ENCODE data around the gene XIST. TPM values are rescaled to one million over a fixed set of nuclear protein-coding genes. Genes with fewer than 3 reads are reported as not detected.

Gene XIST
- total RNA-seq, 8 experiments from 2014 or later = 0.04 to 527 (median 0.32) TPM

GRCh38 chrX:73834219-73834618 is 18.3 kb downstream of the XIST start:
- WGBS, 10 experiments = 0 to 80% (median 59%) methylated on average over 1 to 3 of the region's 3 CpGs; no CpG with 5 or more reads in 6 of the 10 experiments
- in situ Hi-C loops (cut with MboI; ENCODE audit: low pct_unique_long_range_greater_than_20kb in 2 of 9, low sequenced_read_pairs in 9 of 9, unreplicated experiment in 9 of 9) = no loop called here
- ATAC-seq (replicated peaks in 6 of 8) = no peak
- Histone ChIP-seq H3K4me1 (replicated peaks in 1 of 2) (no peaks in the 10 kb centered on the region), H3K27ac (no peak overlapping the region), H3K4me3 (no peak overlapping the region)

GRCh38 chrX:73832319-73832718 is 20.2 kb downstream of the XIST start:
- H3K27ac ChIP-seq = no peak overlapping the region
- H3K4me1 ChIP-seq (replicated peaks in 1 of 2) = no peaks in the 10 kb centered on the region
- in situ Hi-C loops (cut with MboI; ENCODE audit: low pct_unique_long_range_greater_than_20kb in 2 of 9, low sequenced_read_pairs in 9 of 9, unreplicated experiment in 9 of 9) = no loop called here
- 40 to 93% (median 67%) methylated on average over 1 to 3 of the region's 4 CpGs; no CpG with 5 or more reads in 6 of the 10 experiments for WGBS, 10 experiments
- no peak overlapping the region for H3K4me3 ChIP-seq
- no peak for ATAC-seq (replicated peaks in 6 of 8)

- in situ Hi-C loops (cut with MboI; ENCODE audit: low pct_unique_long_range_greater_than_20kb in 2 of 9, low sequenced_read_pairs in 9 of 9, unreplicated experiment in 9 of 9) = no loop called here
Measured at GRCh38 chrX:73831500-73831899, 21.0 kb downstream of the XIST start.

GRCh38 chrX:73830489-73831414 is 21.8 kb downstream of the XIST start:
- in situ Hi-C loops (cut with MboI; ENCODE audit: low pct_unique_long_range_greater_than_20kb in 2 of 9, low sequenced_read_pairs in 9 of 9, unreplicated experiment in 9 of 9) = no loop called here
- Histone ChIP-seq H3K4me1 (replicated peaks in 1 of 2) (no peaks in the 10 kb centered on the region), H3K4me3 (no peak overlapping the region), H3K27ac (no peak overlapping the region)
- 50 to 94% (median 63%) methylated on average over 1 to 8 of the region's 9 CpGs; no CpG with 5 or more reads in 6 of the 10 experiments for WGBS, 10 experiments
- ATAC-seq (replicated peaks in 6 of 8) = no peak

More at GRCh38 chrX:73831500-73831899, 21.0 kb downstream of the XIST start:
- ATAC-seq (replicated peaks in 6 of 8) = no peak
- no peaks in the 10 kb centered on the region for H3K4me1 ChIP-seq (replicated peaks in 1 of 2)
- H3K27ac ChIP-seq = no peak overlapping the region
- WGBS, 10 experiments = 0 to 60% (median 29%) methylated on average over 1 to 2 of the region's 2 CpGs; no CpG with 5 or more reads in 7 of the 10 experiments
- H3K4me3 ChIP-seq = no peak overlapping the region

- WGBS, 10 experiments = 0 to 83% (median 54%) methylated on average over 1 to 5 of the region's 5 CpGs; no CpG with 5 or more reads in 5 of the 10 experiments
- in situ Hi-C loops (cut with MboI; ENCODE audit: low pct_unique_long_range_greater_than_20kb in 2 of 9, low sequenced_read_pairs in 9 of 9, unreplicated experiment in 9 of 9) = no loop called here
- no peak overlapping the region for H3K27ac ChIP-seq
Measured at GRCh38 chrX:73829890-73830466, 22.5 kb downstream of the XIST start.

GRCh38 chrX:73828080-73828720 is 24.3 kb downstream of the XIST start:
- ATAC-seq (replicated peaks in 6 of 8) = no peak
- H3K4me3 ChIP-seq = no peak overlapping the region
- in situ Hi-C loops (cut with MboI; ENCODE audit: low pct_unique_long_range_greater_than_20kb in 2 of 9, low sequenced_read_pairs in 9 of 9, unreplicated experiment in 9 of 9) = no loop called here
- H3K27ac ChIP-seq = no peak overlapping the region
- no peaks in the 10 kb centered on the region for H3K4me1 ChIP-seq (replicated peaks in 1 of 2)
- WGBS, 10 experiments = 0 to 100% (median 80%) methylated on average over 1 to 2 of the region's 2 CpGs; no CpG with 5 or more reads in 3 of the 10 experiments

More at GRCh38 chrX:73829890-73830466, 22.5 kb downstream of the XIST start:
- ATAC-seq (replicated peaks in 6 of 8) = no peak
- H3K4me3 ChIP-seq = no peak overlapping the region
- no peaks in the 10 kb centered on the region for H3K4me1 ChIP-seq (replicated peaks in 1 of 2)

GRCh38 chrX:73827406-73827805 is 25.1 kb downstream of the XIST start:
- in situ Hi-C loops (cut with MboI; ENCODE audit: low pct_unique_long_range_greater_than_20kb in 2 of 9, low sequenced_read_pairs in 9 of 9, unreplicated experiment in 9 of 9) = no loop called here
- ATAC-seq (replicated peaks in 6 of 8) = no peak
- Histone ChIP-seq H3K27ac (no peak overlapping the region), H3K4me3 (no peak overlapping the region), H3K4me1 (replicated peaks in 1 of 2) (no peaks in the 10 kb centered on the region)
- 48 to 100% (median 73%) methylated on average over 1 to 4 of the region's 4 CpGs; no CpG with 5 or more reads in 1 of the 10 experiments for WGBS, 10 experiments

- no peak for ATAC-seq (replicated peaks in 6 of 8)
- no peaks in the 10 kb centered on the region for H3K4me1 ChIP-seq (replicated peaks in 1 of 2)
- in situ Hi-C loops (cut with MboI; ENCODE audit: low pct_unique_long_range_greater_than_20kb in 2 of 9, low sequenced_read_pairs in 9 of 9, unreplicated experiment in 9 of 9) = no loop called here
- no peak overlapping the region for H3K27ac ChIP-seq
- 20 to 100% (median 33%) methylated on average over 1 to 2 of the region's 5 CpGs; no CpG with 5 or more reads in 6 of the 10 experiments for WGBS, 10 experiments
- no peak overlapping the region for H3K4me3 ChIP-seq
Measured at GRCh38 chrX:73826996-73827395, 25.5 kb downstream of the XIST start.

- no peaks in the 10 kb centered on the region for H3K4me1 ChIP-seq (replicated peaks in 1 of 2)
- H3K27ac ChIP-seq = no peak overlapping the region
- WGBS, 10 experiments = 0 to 33% (median 4%) methylated on average over 1 of the region's 1 CpG; no CpG with 5 or more reads in 4 of the 10 experiments
- ATAC-seq (replicated peaks in 6 of 8) = no peak
- in situ Hi-C loops (cut with MboI; ENCODE audit: low pct_unique_long_range_greater_than_20kb in 2 of 9, low sequenced_read_pairs in 9 of 9, unreplicated experiment in 9 of 9) = no loop called here
- H3K4me3 ChIP-seq = no peak overlapping the region
Measured at GRCh38 chrX:73825569-73825968, 26.9 kb downstream of the XIST start.

GRCh38 chrX:73823473-73824004 is 29.0 kb downstream of the XIST start:
- no peak overlapping the region for H3K4me3 ChIP-seq
- no peak overlapping the region for H3K27ac ChIP-seq
- no peak for ATAC-seq (replicated peaks in 6 of 8)
- 62 to 100% (median 93%) methylated on average over 1 to 2 of the region's 2 CpGs; no CpG with 5 or more reads in 6 of the 10 experiments for WGBS, 10 experiments
- in situ Hi-C loops (cut with MboI; ENCODE audit: low pct_unique_long_range_greater_than_20kb in 2 of 9, low sequenced_read_pairs in 9 of 9, unreplicated experiment in 9 of 9) = no loop called here
- no peaks in the 10 kb centered on the region for H3K4me1 ChIP-seq (replicated peaks in 1 of 2)

GRCh38 chrX:73822775-73823174 is 29.7 kb downstream of the XIST start:
- in situ Hi-C loops (cut with MboI; ENCODE audit: low pct_unique_long_range_greater_than_20kb in 2 of 9, low sequenced_read_pairs in 9 of 9, unreplicated experiment in 9 of 9) = no loop called here
- Histone ChIP-seq H3K27ac (no peak overlapping the region), H3K4me3 (no peak overlapping the region), H3K4me1 (replicated peaks in 1 of 2) (no peaks in the 10 kb centered on the region)
- no peak for ATAC-seq (replicated peaks in 6 of 8)
- 52 to 100% (median 77%) methylated on average over 1 to 4 of the region's 4 CpGs; no CpG with 5 or more reads in 2 of the 10 experiments for WGBS, 10 experiments

- ATAC-seq (replicated peaks in 6 of 8) = no peak
- Histone ChIP-seq H3K4me3 (no peak overlapping the region), H3K4me1 (replicated peaks in 1 of 2) (no peaks in the 10 kb centered on the region), H3K27ac (no peak overlapping the region)
- 20 to 100% (median 86%) methylated on average over 1 to 4 of the region's 4 CpGs; no CpG with 5 or more reads in 4 of the 10 experiments for WGBS, 10 experiments
- in situ Hi-C loops (cut with MboI; ENCODE audit: low pct_unique_long_range_greater_than_20kb in 2 of 9, low sequenced_read_pairs in 9 of 9, unreplicated experiment in 9 of 9) = no loop called here
Measured at GRCh38 chrX:73821921-73822559, 30.5 kb downstream of the XIST start.

All from motor neuron (in vitro differentiated cells).